ENCODE results near the gene ZNF444. TPM values are rescaled to one million over a fixed set of nuclear protein-coding genes. Genes with fewer than 3 reads are reported as not detected.
"Not testable (repeated sequence)": the region's sequence is repeated elsewhere in the genome, so short reads cannot be mapped to it uniquely, and the experiment has no call there.

Gene ZNF444
- polyA plus RNA-seq, 1 donor, result 24.5 TPM

GRCh38 chr19:56148096-56148495 lies 7.0 kb downstream of the ZNF444 start:
- DNase-seq, result no peak

- DNase-seq, result not testable (repeated sequence)
Observed at GRCh38 chr19:56148955-56149655, 8.0 kb downstream of the ZNF444 start.

GRCh38 chr19:56149656-56150038 lies 8.6 kb downstream of the ZNF444 start:
- DNase-seq, result no peak

- no peak for DNase-seq
Observed at GRCh38 chr19:56150358-56150757, 9.3 kb downstream of the ZNF444 start.

- no peak for DNase-seq
Observed at GRCh38 chr19:56152644-56153043, 11.6 kb downstream of the ZNF444 start.

GRCh38 chr19:56153507-56153906 lies 12.4 kb downstream of the ZNF444 start:
- no peak for DNase-seq

GRCh38 chr19:56155124-56155687 lies 14.1 kb downstream of the ZNF444 start:
- no peak for DNase-seq

- no peak for DNase-seq
Observed at GRCh38 chr19:56156768-56157167, 15.7 kb downstream of the ZNF444 start.

- no peak for DNase-seq
Observed at GRCh38 chr19:56158170-56158757, 17.2 kb downstream of the ZNF444 start.

GRCh38 chr19:56159009-56159559 lies 18.0 kb downstream of the ZNF444 start:
- no peak for DNase-seq

GRCh38 chr19:56159622-56160271 lies 18.7 kb downstream of the ZNF444 start:
- DNase-seq, result no peak

- DNase-seq, result no peak
Observed at GRCh38 chr19:56161534-56161933, 20.4 kb downstream of the ZNF444 start.

GRCh38 chr19:56162258-56162657 lies 21.2 kb downstream of the ZNF444 start:
- DNase-seq, result no peak

GRCh38 chr19:56163097-56163496 lies 22.0 kb downstream of the ZNF444 start:
- no peak for DNase-seq

GRCh38 chr19:56167064-56167578 lies 26.0 kb downstream of the ZNF444 start:
- DNase-seq, result no peak

GRCh38 chr19:56170261-56170660 lies 29.2 kb downstream of the ZNF444 start:
- no peak for DNase-seq

- DNase-seq, result no peak
Observed at GRCh38 chr19:56174086-56174485, 33.0 kb downstream of the ZNF444 start.

GRCh38 chr19:56174550-56174949 lies 33.5 kb downstream of the ZNF444 start:
- DNase-seq, result no peak

GRCh38 chr19:56175861-56176307 lies 34.8 kb downstream of the ZNF444 start, which contains the start of gene GALP:
Gene GALP (plus strand): TSS chr19:56176008. CDS start chr19:56177109, 1,101 bp downstream.
- not testable (repeated sequence) for DNase-seq

- not testable (repeated sequence) for DNase-seq
Observed at GRCh38 chr19:56176310-56176709, 35.2 kb downstream of the ZNF444 start.

- DNase-seq, result no peak
Observed at GRCh38 chr19:56176881-56177280, 35.8 kb downstream of the ZNF444 start.

- DNase-seq, result no peak
Observed at GRCh38 chr19:56177564-56178243, 36.6 kb downstream of the ZNF444 start.

Data from hindlimb muscle (tissue), 1 donor.